Measurements from ENCODE around the gene BGN. TPM values are rescaled to one million over a fixed set of nuclear protein-coding genes. Genes with fewer than 3 reads are reported as not detected.

Gene BGN
- 34.1 and 66.8 TPM in 2 replicates for total RNA-seq

DNA sequence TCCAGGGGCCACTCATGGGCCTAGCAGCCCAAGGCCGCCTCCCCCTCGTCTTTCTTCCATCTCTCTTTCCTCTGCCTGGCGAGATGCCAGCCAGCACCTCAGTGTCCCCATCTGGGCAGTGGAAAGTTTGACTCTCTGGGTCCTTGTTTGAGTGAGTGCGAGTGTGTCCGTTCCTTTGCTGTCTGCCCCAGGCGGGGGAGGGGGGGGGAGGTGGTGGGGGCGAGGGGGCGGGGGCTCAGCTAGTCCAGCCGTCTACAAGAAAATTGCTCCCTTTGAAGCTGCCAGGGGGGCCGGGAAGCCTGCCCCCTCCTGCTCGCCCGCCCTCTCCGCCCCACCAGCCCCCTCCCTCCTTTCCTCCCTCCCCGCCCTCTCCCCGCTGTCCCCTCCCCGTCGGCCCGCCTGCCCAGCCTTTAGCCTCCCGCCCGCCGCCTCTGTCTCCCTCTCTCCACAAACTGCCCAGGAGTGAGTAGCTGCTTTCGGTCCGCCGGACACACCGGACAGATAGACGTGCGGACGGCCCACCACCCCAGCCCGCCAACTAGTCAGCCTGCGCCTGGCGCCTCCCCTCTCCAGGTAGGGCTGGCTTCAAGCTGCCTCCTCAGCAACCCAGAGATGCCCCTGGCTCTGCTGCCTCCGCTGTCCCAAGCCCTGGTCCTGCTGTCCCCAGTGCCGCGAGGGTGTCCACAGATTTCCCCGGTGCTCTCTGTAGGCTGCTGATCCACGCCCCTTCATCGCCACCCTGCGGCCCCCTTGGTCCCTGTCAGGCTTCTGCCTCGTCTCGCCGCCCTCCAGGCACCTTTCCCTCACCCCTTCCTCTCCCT, at the start of gene BGN:
Gene BGN (plus strand): TSS at position 440 of the 821 bp plus-strand sequence. CDS start 9,652 bp downstream, outside the sequence.

DNA sequence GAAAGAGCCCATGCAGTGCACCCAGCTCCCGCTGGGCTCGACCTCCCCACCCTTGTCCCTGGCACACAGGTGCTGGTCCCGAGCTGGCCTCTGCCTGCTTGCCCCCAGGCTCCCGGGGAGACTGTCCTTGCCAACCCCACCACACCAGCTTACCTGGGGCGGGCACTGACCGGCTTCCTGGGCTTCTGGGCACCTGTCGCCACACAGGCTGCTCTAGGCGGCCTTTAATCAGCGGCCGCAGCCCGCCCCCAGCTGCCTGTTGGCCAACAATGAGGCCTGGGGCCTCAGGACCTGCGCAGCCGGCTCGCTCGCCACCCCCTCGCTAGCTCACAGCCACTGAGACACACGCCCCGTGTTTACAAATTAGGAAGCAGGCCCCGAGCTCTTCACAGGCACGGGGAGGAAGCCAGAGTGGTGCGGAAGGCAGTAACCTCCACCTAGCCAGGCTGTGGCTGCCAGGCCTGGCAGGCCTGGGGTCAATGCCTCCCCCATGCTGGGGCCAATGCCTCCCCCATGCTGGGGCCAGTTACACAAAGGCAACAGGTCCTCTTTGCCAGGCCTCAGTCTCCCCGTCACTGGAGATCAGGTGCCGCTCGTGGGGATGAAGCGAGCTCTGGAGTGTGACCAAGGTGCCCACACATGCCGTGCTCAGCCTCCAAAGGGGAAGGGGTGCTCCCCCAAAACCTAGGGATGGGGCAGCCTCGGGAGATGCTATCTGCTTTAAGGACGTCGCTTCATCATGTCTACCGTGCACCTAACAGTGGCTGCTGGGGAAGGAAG, 48.7 kb upstream of the BGN start, which contains the start of gene TREX2:
Gene TREX2 (minus strand): TSS at position 201 of the 780 bp plus-strand sequence. CDS start 626 bp downstream, outside the sequence.

DNA sequence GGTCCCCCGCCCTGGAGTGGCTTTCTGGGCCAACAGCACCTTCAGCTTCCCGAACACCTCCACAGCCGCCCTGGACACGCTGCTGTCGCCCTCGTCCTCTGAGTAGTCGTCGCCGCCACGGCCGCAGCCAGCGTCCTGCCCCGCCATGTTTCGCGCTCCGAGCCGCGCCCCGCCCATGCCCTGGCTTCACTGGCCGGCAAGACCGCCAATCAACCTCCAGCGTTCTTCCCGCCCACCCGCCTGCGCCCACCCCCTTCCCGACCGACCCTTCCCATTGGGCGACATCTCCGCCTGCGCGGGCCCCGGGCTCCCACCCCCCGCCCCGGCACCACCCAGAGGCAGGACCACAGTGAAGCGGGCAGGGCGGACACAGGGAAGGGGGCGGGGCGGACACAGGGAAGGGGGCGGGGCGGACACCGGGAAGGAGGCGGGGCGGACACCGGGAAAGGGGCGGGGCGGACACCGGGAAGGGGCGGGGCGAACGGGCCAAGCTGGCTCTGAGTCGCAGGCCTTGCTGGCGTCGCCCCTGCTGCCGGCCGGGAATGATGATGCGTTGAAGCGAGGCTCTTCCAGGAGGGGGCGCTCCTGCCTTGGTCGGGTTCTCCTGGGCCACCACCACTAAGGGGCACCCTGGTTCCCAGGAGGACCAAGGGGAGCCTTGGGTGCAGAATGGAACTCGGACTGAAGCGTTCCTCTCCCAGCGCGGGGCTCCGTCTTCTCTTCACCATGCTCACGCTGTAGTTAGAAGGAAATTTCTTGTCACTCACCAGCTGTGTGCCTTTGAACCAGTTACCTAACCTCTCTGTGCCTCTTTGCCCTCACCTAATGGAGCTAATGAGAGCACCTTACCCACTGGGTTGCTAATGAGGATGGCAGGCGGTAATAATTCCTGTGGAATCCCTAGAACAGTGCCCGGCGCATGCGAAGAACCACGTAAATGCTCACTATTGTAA, 24.1 kb upstream of the BGN start, which contains the start of gene HAUS7:
Gene HAUS7 (minus strand): TSS at position 166 of the 953 bp plus-strand sequence. CDS start 19 bp downstream, at position 147.

DNA sequence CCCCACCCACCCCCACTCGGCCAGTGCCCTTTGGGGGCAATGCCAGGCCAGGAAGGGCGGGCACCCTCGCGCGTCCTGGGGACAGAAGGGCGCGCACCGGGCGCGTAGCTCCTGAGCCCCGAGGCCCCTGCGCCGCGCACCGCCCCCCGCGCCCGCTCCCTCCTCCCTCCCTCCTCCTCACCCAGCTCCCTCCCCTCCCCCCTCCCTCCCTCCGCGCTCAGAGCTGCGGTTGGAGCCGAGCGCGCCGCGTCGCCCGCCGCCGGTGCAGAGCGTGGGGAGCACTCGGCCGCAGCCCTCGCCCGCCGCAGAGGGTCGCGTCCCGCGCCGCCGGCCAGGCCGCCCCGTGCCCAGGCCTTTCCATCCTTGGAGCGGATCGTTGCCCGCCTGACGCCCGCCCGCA, 22.6 kb downstream of the BGN start, which contains the start of gene ATP2B3:
Gene ATP2B3 (plus strand): TSS at position 220 of the 400 bp plus-strand sequence. CDS start 18,606 bp downstream, outside the sequence.

Other genes with a start within 250 kb of the BGN start
- not detected in 2 replicates for gene PNMA6F, start 173.2 kb upstream of the BGN start, total RNA-seq
- 9.8 and 16.1 TPM in 2 replicates for gene ZNF275, start 160.8 kb upstream of the BGN start, total RNA-seq
- not detected in 2 replicates for gene PNMA6E, start 93.6 kb upstream of the BGN start, total RNA-seq
- gene ZFP92, start 83.5 kb upstream of the BGN start, total RNA-seq = 0.83 and 1.5 TPM in 2 replicates
- gene TREX2, start 48.9 kb upstream of the BGN start, total RNA-seq = 0.18 and 1.8 TPM in 2 replicates
- gene HAUS7, start 24.4 kb upstream of the BGN start, total RNA-seq = 14.3 and 18.2 TPM in 2 replicates
- under 0.01 and 0.09 TPM in 2 replicates for gene ATP2B3, start 22.7 kb downstream of the BGN start, total RNA-seq
- gene CCNQ, start 104.2 kb downstream of the BGN start, total RNA-seq = 24.5 and 31.8 TPM in 2 replicates
- not detected in 2 replicates for gene DUSP9, start 152.2 kb downstream of the BGN start, total RNA-seq
- 0.59 and 0.92 TPM in 2 replicates for gene PNCK, start 178.8 kb downstream of the BGN start, total RNA-seq
- gene SLC6A8, start 192.9 kb downstream of the BGN start, total RNA-seq = 19.3 and 22.3 TPM in 2 replicates
- gene BCAP31, start 229.4 kb downstream of the BGN start, total RNA-seq = 156 and 184 TPM in 2 replicates
- 17.2 and 25.5 TPM in 2 replicates for gene ABCD1, start 229.9 kb downstream of the BGN start, total RNA-seq